Upper lobe of right lung (tissue), 1 donor: ENCODE measurements around the gene IGSF3. TPM values are rescaled to one million over a fixed set of nuclear protein-coding genes. Genes with fewer than 3 reads are reported as not detected.
A peak's percentile ranks its signal among the peaks of the same experiment; 100 is the strongest.

ENCODE experiments used
- ATAC-seq: fragments of 200-7000 bp; cut with Tn5 transposase; one replicate; pipeline ENCODE4 v1.9.1; 2020; ENCODE audit warnings: mild to moderate bottlenecking, moderate library complexity
- DNase-seq: peaks from one replicate; pipeline ENCODE4 v3.0.0-alpha.2; 2020
- H3K27ac ChIP-seq: fragments of 200-600 bp; one replicate; pipeline ENCODE4 v1.8.0; 2022
- H3K27me3 ChIP-seq: fragments of 200-600 bp; one replicate; pipeline ENCODE4 v1.8.0; 2022; ENCODE audit warnings: mild to moderate bottlenecking
- H3K36me3 ChIP-seq: fragments of 200-600 bp; one replicate; pipeline ENCODE4 v1.8.0; 2022
- H3K4me1 ChIP-seq: fragments of 200-600 bp; one replicate; pipeline ENCODE4 v1.8.0; 2022
- H3K4me3 ChIP-seq: fragments of 200-600 bp; one replicate; pipeline ENCODE4 v1.8.0; 2022; ENCODE audit warnings: mild to moderate bottlenecking
- H3K9me3 ChIP-seq: fragments of 200-600 bp; one replicate; pipeline ENCODE4 v1.8.0; 2022
- intact Hi-C: fragments of 100-400 bp; cut with DNase I; formaldehyde crosslinking; loops from one replicate; pipeline ENCODE4 v1.11.0; 2022
- total RNA-seq: library from RNA; stranded (reverse); fragmentation: NEBNext Ultra II Directional; extraction: Animal tissue kit (Norgen Biotek cat#: 25700); gene quantifications from one replicate; pipeline ENCODE4 v1.2.1, GENCODE V29; 2021
- TF ChIP-seq, protein P1 (sequence below): fragments of 200-600 bp; IDR thresholded peaks from one replicate; pipeline ENCODE4 v1.8.0; 2022; ENCODE audit warnings: antibody characterized with exemption
- donor health status: DM: no; HTN: yes; CAD: no; lungs with severe emphysema.

The IGSF3 gene
- total RNA-seq, 1 donor from 2014 or later: 20.1 TPM

DNA sequence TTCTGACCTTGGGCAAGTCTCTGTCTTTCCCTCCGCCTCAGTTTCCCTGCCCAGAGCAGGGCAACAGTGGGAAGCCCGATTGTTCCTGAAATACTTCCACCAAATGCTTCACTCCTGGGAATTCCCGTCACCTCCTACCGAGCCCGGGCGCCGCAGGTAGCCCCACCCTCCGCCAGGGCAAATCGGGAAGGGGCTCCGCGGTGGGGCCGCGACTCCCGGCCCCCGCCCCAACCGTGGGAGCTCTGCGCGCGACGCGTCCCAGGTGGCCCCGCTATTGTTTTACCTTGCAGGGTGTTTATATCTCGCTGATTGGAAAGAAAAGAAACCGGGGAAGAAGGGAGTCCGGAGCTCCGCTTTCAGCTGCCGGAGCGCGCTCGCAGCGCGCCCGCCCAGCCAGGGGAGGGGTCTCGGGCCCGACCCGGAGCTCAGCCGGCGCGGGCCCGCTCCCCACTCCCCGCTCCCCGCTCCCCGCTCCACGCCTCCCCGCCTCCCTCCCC is 407 bp downstream of the IGSF3 start:
- H3K4me3 ChIP-seq: peak overlapping the region; percentile 68
- H3K9me3 ChIP-seq: no peaks in the 10 kb centered on the region
- ATAC-seq (peak; percentile 29), DNase-seq (peak; percentile 68)
- H3K27me3 ChIP-seq: peaks cover 9% of the 10 kb centered on the region
- peaks cover 10% of the 10 kb centered on the region for H3K4me1 ChIP-seq
- intact Hi-C loops: no loop called here
- H3K27ac ChIP-seq: no peak overlapping the region
- H3K36me3 ChIP-seq: no peaks in the 10 kb centered on the region
- TF ChIP-seq, protein P1, sequence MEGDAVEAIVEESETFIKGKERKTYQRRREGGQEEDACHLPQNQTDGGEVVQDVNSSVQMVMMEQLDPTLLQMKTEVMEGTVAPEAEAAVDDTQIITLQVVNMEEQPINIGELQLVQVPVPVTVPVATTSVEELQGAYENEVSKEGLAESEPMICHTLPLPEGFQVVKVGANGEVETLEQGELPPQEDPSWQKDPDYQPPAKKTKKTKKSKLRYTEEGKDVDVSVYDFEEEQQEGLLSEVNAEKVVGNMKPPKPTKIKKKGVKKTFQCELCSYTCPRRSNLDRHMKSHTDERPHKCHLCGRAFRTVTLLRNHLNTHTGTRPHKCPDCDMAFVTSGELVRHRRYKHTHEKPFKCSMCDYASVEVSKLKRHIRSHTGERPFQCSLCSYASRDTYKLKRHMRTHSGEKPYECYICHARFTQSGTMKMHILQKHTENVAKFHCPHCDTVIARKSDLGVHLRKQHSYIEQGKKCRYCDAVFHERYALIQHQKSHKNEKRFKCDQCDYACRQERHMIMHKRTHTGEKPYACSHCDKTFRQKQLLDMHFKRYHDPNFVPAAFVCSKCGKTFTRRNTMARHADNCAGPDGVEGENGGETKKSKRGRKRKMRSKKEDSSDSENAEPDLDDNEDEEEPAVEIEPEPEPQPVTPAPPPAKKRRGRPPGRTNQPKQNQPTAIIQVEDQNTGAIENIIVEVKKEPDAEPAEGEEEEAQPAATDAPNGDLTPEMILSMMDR: no peak

DNA sequence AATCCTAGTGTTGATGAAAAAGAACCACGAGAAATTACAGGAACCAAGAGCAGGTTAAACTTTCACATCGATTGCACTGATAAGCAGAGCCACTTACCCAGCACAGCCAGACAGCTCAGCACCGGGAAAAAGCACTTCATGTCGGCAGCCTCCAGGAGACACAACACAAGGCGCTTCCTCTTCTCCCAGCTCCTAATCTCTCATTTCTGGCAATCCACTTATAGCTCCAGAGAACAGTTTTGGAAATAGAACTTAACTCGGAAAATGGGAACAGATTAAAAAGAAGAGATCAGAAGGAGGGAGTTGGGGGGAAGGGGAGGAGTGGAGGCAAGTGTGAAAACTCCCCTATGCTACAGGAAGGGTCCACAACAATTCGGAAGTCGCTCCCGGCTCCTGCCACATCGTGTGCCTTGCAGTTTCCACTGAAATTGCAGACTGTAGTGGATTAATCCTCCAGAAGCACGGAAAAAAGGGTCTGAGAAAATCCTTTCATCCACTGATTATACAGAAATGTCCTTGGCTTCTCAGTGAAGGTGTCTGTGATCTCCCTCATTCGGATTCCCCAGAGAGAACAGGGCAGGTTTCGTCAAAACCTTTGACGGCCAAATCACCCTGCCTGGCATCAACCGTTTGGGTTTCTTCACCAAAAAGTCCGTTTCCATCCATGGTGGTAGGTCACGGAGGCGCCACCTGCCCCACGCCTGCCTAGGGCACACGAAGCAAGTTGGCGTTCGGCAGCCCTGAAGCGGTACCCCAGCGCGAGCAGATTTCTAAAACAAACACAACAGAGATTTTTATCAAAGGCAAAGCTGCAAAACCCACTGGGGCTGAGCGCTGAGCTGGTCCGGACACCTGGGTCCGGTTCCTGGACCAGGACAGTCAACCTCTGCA is 1.1 kb downstream of the IGSF3 start:
- DNase-seq (no peak), ATAC-seq (peak; percentile 1)
- Histone ChIP-seq H3K4me3 (peak overlapping the region; percentile 68), H3K4me1 (peaks cover 10% of the 10 kb centered on the region), H3K36me3 (no peaks in the 10 kb centered on the region), H3K9me3 (no peaks in the 10 kb centered on the region), H3K27ac (no peak overlapping the region), H3K27me3 (peaks cover 9% of the 10 kb centered on the region)
- TF ChIP-seq, protein P1: no peak
- intact Hi-C loops: no loop called here

DNA sequence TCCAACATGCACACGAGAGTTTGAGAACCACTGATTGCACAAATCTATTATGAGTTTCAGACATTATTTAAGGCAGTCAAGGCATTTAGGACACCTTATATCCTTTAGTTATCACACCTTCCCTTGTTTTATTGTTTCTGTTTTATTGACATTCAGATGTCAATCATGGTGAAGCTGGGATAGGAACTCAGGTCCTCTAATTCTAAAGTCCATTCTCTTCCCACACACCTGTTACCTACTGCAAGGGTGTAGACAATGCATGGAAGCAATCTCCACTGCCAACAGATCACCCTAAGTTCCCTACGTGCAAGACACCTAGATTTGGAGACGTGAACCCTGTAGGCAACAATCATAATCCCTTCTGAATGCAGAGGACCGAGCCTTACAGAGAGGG is 2.6 kb downstream of the IGSF3 start:
- ATAC-seq (no peak), DNase-seq (no peak)
- Histone ChIP-seq H3K9me3 (no peaks in the 10 kb centered on the region), H3K36me3 (no peaks in the 10 kb centered on the region), H3K4me3 (no peak overlapping the region), H3K27me3 (peaks cover 9% of the 10 kb centered on the region), H3K4me1 (peaks cover 10% of the 10 kb centered on the region), H3K27ac (no peak overlapping the region)
- TF ChIP-seq, protein P1: no peak
- intact Hi-C loops: no loop called here

DNA sequence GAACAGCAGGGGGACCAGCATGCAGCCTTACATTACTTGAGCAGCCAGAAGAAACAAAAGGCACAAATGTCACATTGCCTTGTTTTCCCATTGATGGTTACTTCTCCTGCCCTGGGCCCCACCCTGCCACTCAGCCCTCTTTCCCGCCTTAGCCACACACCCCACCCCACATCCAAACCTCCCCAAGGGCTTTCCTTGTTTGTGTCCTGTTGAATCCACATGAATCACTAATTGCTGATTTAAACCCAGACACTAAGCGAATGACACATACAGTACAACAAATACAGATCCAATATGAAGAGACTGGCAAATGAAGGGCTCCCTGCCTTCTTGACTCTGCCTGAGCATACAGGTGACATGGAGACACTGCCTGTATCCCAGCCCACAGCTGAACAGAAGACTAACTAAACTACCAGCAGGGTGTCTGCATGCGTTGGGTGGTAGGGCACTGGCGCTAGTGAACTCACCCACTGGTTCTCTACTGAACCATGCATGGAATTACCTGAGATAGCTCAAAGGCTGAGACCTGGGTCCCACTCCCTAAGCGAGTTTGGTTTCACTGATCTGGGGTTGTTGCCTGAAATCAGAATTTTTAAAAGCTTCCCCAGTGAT is 3.1 kb downstream of the IGSF3 start:
- Histone ChIP-seq H3K27me3 (peaks cover 9% of the 10 kb centered on the region), H3K4me1 (peaks cover 10% of the 10 kb centered on the region), H3K9me3 (no peaks in the 10 kb centered on the region), H3K27ac (no peak overlapping the region), H3K4me3 (no peak overlapping the region), H3K36me3 (no peaks in the 10 kb centered on the region)
- TF ChIP-seq, protein P1: no peak
- intact Hi-C loops: no loop called here
- ATAC-seq (no peak), DNase-seq (no peak)

DNA sequence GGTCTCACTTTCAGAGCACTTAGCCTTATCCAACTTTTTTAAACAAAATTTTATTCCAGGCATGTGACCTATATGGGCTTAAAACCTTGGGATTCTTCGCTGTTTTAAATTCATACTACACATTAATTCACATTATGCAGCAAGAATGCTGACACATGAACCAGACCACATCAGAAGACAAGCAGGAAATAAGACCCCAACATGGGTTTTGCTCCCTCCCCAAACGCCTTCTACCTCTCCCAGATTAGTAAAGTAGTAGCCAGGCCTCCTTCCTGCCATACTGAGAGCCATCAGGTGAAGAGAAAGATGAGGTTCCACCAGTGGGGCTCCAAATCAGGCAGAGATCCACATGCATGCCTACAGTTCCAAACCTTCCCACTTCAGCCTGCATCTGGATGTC is 3.7 kb downstream of the IGSF3 start:
- Histone ChIP-seq H3K27ac (no peak overlapping the region), H3K9me3 (no peaks in the 10 kb centered on the region), H3K4me1 (peaks cover 10% of the 10 kb centered on the region), H3K36me3 (no peaks in the 10 kb centered on the region), H3K4me3 (no peak overlapping the region), H3K27me3 (peaks cover 9% of the 10 kb centered on the region)
- ATAC-seq (no peak), DNase-seq (no peak)
- intact Hi-C loops: no loop called here
- TF ChIP-seq, protein P1: no peak
